NCI-H2171 (cell line): ENCODE results near the gene SIDT1.

Experiments
- DNase-seq: peaks from one replicate; lab custom pipeline; 2025; lab: John Stamatoyannopoulos, UW

Gene SIDT1

DNA sequence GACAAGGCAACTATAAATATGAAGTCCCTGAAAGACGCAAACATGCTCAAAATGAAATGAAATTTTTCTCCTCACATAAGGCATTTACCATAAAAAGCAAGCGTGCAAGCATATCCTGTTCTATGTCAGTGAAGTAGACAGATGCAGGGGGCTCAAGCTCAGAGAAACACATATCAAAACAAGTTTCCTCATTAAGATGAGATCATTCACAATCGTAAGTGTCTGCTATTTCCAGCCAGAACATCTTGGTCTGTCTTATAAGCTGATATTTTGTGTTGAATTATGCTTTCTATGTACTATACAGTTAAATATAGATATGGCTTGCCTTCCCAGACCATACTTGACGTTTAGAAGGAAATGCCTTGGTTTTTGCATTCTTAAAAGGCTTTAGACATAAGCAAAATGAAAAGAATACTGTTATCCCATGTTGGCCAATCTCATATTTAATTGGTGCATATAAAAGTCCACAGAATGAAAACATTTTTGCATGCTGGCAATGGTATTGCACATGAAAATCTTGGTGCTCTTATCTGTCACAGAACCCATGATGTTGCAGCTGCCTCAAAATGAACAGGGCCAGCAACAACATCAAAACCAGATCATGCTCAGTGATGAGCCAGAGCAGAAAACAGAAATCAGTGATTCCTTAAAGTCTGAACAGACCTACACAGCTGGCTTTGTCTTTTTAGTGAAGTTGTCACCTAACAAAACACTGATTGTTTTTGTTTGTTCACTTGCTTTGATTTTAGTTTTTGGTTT is 65.4 kb downstream of the SIDT1 start:
- DNase-seq: no peak

DNA sequence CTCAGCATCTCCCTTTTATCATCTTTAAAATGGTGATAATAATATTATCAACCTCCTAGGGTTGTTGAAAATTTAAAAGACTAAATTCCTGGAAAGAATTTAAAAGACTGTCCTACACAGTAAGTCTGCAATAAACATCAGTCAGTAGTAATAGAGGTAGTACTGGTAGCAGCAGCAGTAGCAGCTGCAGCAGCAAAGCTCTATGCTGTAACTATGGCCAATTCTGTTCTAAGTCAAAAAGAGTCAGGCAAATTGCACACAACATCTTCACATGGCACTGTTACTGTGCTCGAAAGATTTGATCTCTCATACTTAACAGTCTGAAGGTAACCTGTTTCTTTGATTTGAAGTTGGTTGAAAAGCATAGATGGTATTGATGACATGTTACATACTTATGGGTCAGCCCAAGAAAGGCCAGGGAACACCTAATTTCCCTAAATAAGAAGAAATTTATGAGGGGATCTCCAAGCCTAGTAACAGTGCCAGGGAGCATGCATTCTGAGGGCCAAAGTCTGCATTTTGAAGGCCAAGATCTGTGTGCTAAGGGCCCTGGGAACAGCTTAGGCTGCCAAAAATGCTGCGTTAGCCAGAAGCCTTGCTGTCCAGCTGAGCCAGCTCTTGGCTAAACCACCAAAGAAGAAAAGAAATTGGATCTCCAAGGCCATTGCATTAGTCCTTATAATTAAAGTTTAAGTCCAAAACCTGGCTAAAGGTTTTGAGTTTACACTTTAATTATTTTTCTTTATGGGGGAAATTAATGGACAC is 68.2 kb downstream of the SIDT1 start:
- DNase-seq: no peak

DNA sequence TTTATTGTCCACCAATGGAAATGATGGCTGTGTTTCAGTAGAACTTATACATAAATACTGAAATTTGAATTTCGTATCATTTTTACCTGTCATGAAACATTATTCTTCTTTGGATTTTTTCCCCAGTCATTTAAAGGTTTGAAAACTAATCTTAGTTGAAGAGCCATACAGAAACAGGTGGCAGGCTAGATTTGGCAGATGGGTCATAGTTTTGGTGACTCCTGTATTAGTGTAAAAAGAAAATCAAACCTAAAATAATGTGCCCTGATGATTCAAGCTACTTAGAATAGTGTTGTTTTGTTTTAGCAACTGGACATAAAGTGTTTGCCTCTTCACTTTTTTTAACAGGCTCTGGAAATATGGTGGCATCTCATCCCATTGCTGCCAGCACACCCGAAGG is 68.9 kb downstream of the SIDT1 start:
- no peak for DNase-seq

DNA sequence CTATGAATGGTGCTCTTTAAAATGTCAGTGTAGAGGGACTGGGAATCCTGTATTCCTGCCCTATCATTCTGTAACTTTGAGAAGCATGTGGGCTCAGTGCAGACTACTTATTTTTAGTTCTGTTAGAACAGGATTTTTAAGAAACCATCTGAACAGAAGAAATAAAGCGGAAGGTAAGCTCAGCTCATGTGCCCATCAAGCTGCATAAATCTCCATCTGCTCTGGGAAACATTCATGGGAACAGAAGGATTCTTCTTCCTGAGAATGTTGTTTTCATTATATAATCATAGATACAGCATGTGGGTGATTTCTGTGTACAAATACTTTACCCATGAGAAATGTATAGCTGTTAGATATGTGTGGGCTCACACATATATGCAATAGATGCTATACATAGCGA is 69.9 kb downstream of the SIDT1 start:
- no peak for DNase-seq

DNA sequence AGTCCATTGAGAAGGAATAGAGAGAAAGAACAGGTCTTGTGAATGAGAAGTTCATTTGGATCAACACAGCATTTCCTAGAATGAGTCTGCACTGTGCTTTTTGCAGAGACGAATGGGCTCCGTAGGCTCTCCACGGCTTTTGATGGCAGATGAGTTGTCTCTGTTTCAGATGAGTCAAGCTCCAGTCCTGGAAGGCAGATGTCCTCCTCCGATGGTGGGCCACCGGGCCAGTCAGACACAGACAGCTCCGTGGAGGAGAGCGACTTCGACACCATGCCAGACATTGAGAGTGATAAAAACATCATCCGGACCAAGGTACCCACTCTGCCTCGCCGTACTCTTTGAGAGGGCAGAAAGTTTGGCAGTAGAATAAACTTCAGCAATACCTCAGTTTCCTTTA is 70.5 kb downstream of the SIDT1 start:
- DNase-seq: no peak

DNA sequence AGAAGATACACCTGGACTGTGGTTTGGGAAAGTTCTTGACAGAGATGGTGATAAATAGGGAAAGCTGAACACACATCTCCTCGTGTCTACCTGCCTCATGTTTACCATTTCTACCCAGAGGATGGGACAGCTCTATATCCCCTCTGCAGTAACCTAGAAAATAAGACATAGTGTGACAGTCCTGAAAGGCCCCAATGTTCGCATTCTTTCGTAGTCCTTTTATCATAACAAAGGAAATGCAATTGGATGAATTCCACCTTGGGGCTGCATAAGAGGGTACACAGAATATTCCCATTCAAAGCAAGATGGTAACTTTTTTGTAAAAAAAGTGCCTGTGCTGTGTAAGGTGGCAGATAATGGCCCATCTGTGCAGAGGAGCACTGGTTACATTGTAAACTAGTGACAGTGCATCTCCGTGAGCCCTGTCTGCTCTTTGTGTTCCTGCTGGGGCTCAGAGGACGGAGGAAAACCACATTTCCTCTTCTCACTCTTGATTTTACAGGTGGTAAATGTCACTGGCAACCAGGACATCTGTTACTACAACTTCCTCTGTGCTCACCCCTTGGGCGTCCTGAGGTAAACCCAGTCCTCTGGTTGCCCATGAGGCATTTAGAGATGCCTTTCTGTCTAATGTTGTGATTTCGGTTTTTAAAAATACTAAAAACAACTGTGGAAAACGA is 74.3 kb downstream of the SIDT1 start:
- DNase-seq: no peak

DNA sequence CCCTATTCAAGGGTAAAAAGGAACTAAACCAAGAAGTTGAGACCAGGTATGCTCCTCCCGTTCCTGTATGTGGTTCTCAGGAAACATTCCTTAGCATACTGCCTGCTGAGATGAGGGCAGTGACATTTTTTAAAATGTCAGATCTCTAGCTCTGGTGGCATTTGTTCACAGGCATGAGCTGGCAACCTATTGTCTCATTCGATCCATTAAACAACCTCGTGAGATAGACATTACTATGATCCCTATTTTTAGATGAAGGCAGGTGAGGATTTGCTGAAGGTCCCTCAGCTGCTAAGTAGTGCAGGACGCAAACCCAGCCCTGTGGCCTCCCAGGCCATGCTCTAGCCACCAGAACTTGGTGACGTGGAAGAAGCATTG is 74.9 kb downstream of the SIDT1 start:
- no peak for DNase-seq

DNA sequence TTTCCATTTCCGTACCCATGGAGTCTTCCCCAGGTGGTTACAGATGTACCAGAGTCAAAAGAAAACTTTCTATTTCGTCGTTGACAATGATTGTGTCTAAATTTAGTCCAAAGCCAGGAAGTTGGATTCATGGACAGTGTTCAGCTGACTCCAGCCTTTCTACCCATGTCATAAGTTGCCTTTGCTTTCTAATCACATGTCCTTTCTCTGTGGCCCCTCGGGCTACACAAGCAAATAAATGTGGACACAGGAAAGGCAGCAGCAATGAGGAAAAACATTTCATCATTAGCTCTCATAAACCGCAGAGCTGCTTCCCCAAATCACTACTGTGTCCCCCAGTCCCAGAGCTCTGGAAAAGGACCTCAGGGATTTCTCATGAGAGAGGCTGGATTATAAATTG is 82.0 kb downstream of the SIDT1 start:
- DNase-seq: no peak

DNA sequence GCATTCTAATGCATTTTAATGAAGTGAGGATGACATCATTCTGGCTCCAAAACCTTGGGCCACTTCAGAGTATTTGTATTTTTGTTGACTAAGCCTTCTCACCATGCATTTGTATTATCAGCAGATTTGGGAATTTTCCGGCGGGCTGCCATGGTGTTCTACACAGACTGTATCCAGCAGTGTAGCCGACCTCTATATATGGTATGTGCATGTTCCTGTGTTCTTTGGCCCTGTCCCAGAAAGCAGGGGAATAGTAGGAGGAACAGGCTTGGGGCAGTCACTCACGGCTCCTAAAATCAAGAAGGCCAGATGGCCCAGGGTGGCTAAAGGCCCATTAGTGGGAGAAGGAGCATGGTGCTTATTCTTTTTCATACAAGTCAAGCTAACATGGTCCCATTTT is 83.6 kb downstream of the SIDT1 start:
- DNase-seq: no peak

DNA sequence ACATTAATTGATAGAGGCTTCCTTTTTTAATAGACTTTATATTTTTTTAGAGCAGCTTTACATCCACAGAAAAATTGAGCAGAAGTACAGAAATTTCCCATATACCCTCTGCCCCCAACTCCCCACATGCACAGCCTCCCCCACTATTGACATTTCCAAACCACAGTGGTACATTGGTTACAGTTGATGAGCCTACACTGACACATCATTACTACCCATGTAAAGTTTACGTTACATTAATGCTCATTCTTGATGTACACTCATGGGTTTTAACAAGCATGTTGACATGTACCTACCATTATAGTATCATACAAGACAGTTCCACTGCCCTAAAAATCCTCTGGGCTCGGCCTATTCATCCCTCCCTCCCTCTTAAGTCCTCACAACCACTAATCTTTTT is 85.4 kb downstream of the SIDT1 start:
- no peak for DNase-seq

DNA sequence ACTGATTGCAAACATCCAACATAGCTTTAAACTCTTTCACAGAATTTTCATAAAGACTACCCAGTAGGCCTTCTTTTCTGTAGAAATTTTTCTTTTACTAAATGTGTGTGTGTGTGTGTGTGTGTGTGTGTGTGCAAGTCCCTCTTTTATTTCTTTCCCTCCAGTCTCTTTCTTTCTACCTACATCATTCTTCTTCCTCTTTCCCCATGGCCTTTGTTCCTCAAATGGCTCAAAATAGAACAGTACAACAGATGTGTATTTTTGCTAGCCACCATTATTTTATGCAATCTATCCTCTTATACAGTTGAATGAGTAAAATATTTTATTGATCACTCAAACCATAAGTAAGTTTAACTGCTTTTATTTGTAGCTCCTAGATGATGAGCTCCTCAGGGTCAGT is 87.7 kb downstream of the SIDT1 start:
- no peak for DNase-seq

DNA sequence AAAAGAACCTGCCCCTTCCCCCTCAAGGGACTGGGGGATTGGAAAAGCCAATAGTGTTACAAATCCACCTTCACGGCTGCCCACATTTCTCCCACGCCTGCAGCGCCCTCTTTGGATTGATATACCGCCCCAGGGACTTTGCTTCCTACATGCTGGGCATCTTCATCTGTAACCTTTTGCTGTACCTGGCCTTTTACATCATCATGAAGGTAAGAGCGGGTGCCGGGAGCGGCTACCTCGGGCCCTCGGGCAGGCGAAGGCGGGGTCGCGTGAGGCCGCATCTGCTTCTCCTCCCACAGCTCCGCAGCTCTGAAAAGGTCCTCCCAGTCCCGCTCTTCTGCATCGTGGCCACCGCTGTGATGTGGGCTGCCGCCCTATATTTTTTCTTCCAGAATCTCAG is 91.0 kb downstream of the SIDT1 start:
- DNase-seq: no peak

DNA sequence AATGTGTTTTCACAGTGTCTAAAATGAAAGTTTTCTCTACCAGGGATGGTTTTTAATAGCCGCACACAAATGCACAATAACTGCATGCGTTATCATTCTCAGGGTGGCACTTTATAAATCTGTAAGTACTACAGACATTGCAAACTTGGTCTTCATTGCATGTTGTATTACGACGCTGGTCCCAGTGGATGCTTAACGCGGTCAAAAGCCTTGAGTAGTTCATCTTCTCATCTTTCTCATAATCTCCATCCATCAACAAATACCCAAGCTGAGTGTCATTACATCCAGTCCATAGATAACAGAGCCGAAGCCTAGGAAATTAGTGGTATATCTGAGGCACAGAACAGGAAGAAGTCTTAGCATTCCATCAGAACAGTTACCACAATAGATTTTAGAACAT is 91.5 kb downstream of the SIDT1 start:
- no peak for DNase-seq

DNA sequence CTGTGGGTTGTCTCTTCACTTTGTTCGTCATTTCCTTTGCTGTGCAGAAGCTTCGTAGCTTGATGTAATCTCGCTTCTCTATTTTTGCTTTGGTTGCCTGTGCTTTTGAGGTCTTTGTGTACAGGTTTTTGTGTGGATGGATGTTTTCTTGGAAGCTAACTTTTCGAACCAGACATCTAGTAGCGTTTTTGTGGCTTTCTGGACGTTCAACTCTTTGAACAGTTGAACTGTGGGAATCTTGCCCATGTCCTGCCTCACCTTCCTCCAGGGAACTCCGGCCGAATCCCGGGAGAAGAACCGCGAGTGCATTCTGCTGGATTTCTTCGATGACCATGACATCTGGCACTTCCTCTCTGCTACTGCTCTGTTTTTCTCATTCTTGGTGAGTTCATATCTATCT is 93.5 kb downstream of the SIDT1 start:
- no peak for DNase-seq

DNA sequence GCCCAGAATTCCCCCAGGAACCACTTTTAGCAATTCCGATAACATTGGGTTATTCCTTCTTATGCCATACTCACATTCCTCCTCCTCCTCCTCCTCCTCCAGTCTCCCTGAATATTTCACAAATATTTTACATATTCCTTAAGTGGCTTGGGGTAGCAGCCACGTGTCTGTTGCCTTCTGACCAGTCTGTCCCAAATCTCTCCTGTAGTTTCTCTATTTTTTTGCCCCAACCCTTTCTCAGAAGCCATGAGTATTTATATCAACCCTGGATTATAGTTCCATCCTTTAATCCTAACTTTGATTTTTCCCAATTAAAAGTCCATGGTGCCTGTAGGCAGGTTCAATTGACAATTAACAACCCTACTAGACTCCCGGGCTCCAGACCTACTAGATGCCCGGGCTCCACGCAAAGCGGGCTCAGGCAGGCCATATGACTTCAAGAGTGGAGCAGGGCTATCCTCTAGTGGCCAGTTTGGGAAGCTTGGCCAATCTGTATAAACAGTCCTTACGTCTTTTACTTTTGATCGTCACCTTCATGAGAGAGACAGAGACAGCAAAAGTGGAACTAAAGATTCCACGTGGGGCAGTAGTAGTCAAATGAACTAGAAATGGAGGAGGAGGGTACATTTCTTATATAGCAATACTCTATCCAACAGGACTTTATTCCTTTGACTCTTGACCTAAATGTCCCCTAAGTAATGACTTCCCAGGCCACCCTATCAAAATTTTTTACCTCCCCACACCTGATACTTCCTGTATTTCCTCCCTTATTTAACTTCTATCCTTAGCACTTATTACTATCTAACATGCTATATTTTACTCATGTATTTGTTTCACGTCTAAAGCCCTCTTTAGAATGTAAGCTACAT is 94.4 kb downstream of the SIDT1 start:
- peak; percentile 30 for DNase-seq

DNA sequence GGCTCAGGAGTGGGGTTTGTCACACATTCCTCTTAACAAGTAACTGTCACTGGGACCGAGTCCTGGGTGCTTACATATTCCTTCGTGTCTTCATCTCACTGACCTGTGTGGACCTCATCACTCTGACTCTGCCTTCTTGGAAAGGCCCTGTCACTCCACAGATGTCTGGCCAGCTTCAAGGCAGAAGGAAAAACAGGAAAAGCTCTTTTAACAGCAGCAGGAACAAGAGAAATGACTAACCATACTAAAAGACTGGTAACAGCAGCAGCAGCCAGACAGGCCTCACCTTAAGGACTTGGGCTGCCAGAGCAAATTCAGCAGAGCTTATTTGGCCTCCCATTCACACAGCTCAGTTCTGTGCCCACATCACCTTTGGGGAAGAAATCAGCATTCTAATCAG is 96.0 kb downstream of the SIDT1 start:
- DNase-seq: no peak

DNA sequence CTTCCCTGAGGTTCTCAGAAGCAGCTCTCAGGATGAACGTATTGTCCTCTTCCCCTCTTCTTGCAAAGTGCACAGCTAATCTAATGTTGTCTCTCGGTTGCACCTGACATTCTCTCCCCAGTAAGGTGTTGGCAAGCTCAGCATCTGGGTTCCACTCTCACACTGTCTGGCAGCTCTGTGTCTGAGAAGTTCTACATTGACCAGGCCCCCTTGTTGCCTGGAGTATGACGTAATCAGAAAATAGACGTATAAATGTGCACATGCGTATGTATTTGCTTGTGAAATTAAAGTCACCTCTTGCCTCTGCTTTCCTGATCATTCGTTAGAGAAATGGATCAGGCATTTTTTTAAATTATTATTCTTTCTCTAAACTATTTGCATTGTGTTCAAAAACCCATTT is 96.4 kb downstream of the SIDT1 start:
- DNase-seq: no peak

DNA sequence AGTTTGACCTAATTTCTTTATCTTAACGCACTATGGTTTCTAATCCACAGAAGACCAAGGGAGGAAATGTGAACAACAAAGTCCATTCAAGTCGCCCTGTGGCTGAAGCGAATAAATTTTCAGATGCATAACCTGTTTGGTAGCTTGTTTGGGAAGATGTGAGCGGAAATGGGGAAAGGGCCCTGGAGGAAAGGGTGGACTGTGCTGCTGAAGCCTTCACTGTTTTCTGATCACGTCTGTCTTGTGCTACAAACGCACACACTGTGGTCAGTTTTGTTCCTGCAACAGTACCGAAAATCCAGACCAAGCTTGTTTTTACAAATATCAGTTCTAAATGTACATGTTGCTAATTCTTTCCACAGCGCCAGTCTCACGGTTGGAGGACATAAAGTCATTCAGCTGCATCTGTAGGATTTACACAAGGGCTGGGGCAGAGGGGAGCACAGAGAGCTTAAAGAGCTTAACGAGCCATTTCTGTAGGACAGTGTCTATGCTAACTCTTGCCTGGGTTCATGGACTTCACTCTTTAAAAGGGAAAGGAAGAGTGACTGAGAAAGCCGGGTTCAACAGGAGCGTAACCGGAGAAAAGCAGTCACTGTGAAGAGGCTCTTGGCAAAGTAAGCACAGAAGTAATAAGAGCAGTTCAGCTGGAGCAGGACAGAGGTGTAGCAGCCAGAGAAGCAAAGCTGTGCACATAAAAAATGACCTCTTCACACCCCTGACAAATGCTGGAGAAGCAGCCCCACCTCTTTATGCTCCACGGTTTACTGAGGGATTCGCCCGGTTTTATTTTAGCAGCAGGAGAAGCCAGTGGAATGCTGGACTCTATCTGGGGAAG is 97.4 kb downstream of the SIDT1 start:
- no peak for DNase-seq

DNA sequence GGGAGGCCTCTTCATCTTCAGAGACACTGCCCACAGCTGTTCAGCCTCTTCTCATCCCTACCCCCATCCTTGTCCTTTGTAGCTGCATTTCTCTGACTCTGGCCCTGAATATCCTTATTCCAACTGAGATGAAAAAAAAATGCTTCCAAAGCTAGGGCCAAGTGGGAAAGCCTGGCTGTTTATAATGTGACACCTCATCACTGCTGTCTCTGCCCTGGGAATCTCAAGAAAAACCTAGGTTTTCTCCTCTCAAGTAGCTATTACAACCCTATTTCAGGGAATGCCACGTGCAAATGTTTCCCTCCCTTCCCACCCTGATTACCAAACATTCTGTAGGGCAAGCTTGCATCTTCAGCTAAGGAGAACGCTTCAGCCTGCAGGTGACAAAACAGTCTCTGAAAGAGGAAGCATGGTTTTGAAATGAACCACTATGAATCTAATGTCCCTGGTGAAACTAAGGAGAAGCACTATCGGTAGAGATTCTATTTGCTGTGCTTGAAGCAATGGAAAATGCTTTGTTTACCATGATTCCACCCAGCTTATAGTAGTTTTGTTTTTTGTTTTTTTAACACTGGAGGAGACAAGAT is 98.7 kb downstream of the SIDT1 start:
- no peak for DNase-seq

DNA sequence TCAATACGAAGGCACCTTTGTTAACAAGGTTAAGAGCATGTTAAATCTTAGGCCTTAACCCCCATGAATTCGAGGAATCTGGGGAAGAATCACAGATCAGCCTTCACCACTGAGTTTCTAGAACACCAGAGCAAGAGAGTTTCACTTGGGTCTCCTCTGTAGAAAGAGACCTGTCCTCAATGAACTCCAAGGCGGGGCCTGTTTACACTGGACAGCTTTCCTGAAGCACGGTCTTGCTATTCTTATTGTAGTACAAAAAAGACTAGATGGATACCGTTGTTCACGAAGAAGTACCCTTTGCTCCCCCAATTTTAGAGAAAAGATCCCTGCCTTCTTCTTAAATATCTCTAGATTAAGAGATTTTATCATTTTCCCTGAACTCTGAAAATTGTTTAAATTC is 99.2 kb downstream of the SIDT1 start:
- DNase-seq: no peak
